Measurements from ENCODE around the gene PRDM2.

The PRDM2 gene

GRCh38 chr1:13851726-13852125 lies 151.7 kb downstream of the PRDM2 start:
- no peak for TF ChIP-seq ZNF274 (IDR thresholded peaks at IDR 0.05; ENCODE audit: low read depth, low read length)
- H3K4me3 ChIP-seq (ENCODE audit: low read length), result no peak overlapping the region

- no peak for TF ChIP-seq ZNF274 (IDR thresholded peaks at IDR 0.05; ENCODE audit: low read depth, low read length)
- H3K4me3 ChIP-seq (ENCODE audit: low read length), result no peak overlapping the region
Measured at GRCh38 chr1:13855554-13855953, 155.6 kb downstream of the PRDM2 start.

GRCh38 chr1:13860031-13860430 lies 160.0 kb downstream of the PRDM2 start:
- no peak overlapping the region for H3K4me3 ChIP-seq (ENCODE audit: low read length)
- no peak for TF ChIP-seq ZNF274 (IDR thresholded peaks at IDR 0.05; ENCODE audit: low read depth, low read length)

GRCh38 chr1:13864760-13865159 lies 164.8 kb downstream of the PRDM2 start:
- H3K4me3 ChIP-seq (ENCODE audit: low read length), result no peak overlapping the region
- no peak for TF ChIP-seq ZNF274 (IDR thresholded peaks at IDR 0.05; ENCODE audit: low read depth, low read length)

- no peak for TF ChIP-seq ZNF274 (IDR thresholded peaks at IDR 0.05; ENCODE audit: low read depth, low read length)
- H3K4me3 ChIP-seq (ENCODE audit: low read length), result no peak overlapping the region
Measured at GRCh38 chr1:13865851-13866250, 165.9 kb downstream of the PRDM2 start.

- no peak for TF ChIP-seq ZNF274 (IDR thresholded peaks at IDR 0.05; ENCODE audit: low read depth, low read length)
- no peak overlapping the region for H3K4me3 ChIP-seq (ENCODE audit: low read length)
Measured at GRCh38 chr1:13867603-13868002, 167.6 kb downstream of the PRDM2 start.

GRCh38 chr1:13869172-13869797 lies 169.3 kb downstream of the PRDM2 start:
- TF ChIP-seq ZNF274 (IDR thresholded peaks at IDR 0.05; ENCODE audit: low read depth, low read length), result no peak
- H3K4me3 ChIP-seq (ENCODE audit: low read length), result no peak overlapping the region

GRCh38 chr1:13871413-13871812 lies 171.4 kb downstream of the PRDM2 start:
- no peak overlapping the region for H3K4me3 ChIP-seq (ENCODE audit: low read length)
- no peak for TF ChIP-seq ZNF274 (IDR thresholded peaks at IDR 0.05; ENCODE audit: low read depth, low read length)

GRCh38 chr1:13871886-13872285 lies 171.9 kb downstream of the PRDM2 start:
- no peak overlapping the region for H3K4me3 ChIP-seq (ENCODE audit: low read length)
- no peak for TF ChIP-seq ZNF274 (IDR thresholded peaks at IDR 0.05; ENCODE audit: low read depth, low read length)

GRCh38 chr1:13873032-13873431 lies 173.0 kb downstream of the PRDM2 start:
- no peak for TF ChIP-seq ZNF274 (IDR thresholded peaks at IDR 0.05; ENCODE audit: low read depth, low read length)
- H3K4me3 ChIP-seq (ENCODE audit: low read length), result no peak overlapping the region

Measured in GM08714 (cell line).